GM12878 (cell line): ENCODE data around the gene NLRC5. TPM values are rescaled to one million over a fixed set of nuclear protein-coding genes. Genes with fewer than 3 reads are reported as not detected.

Experiments
- ATAC-seq: fragments of 200-7000 bp; cut with Tn5 transposase; 3 replicates; pipeline ENCODE4 v1.9.1; 2020; ENCODE audit warnings: mild to moderate bottlenecking, moderate library complexity
- BruUV-seq: library from RNA; stranded (reverse); fragments of 400-500 nt; replicated peaks from 2 replicates; lab custom pipeline; 2021; lab: Mats Ljungman, UMichigan
- CTCF ChIA-PET: fragments of 300-600 bp; sonication (Branson Sonifier 250); formaldehyde crosslinking; extraction: SDS; loops from one replicate; lab custom pipeline; 2021; ENCODE audit warnings: inconsistent platforms; lab: Yijun Ruan, JAX
- POLR2A ChIA-PET: fragments of 350-600 bp; formaldehyde crosslinking; extraction: SDS; loops from one replicate; lab custom pipeline; 2021; ENCODE audit warnings: inconsistent platforms; lab: Charles Lee
- RAD21 ChIA-PET: fragments of 300-600 bp; sonication (Branson Sonifier 250); formaldehyde crosslinking; loops from one replicate; lab custom pipeline; 2023; ENCODE audit warnings: antibody characterized with exemption; ENCODE audit not compliant: unreplicated experiment; lab: Charles Lee
- SMC1A ChIA-PET: fragments of 300-600 bp; sonication (Branson Sonifier 250); formaldehyde crosslinking; loops from one replicate; lab custom pipeline; 2023; ENCODE audit not compliant: unreplicated experiment, uncharacterized antibody; lab: Charles Lee
- DNase-seq: peaks from one replicate; pipeline ENCODE4 v3.0.0-alpha.2; 2011; ENCODE audit warnings: low read depth, low spot score
- FAIRE-seq: peaks from 3 replicates; lab custom pipeline; 2011; peaks lifted over from hg19 to GRCh38; lab: Jason Lieb, UNC
- H2AFZ ChIP-seq: 2 replicates; pipeline ENCODE4 v1.6.0; 2011; ENCODE audit warnings: low read depth, low read length, control low read depth; ENCODE audit not compliant: control insufficient read depth
- H3K27ac ChIP-seq: 2 replicates; pipeline ENCODE4 v1.5.1; 2011; ENCODE audit warnings: control low read depth; ENCODE audit not compliant: control insufficient read depth, insufficient read depth
- H3K27me3 ChIP-seq, 2 experiments: replicated peaks in 1 of 2; 2 replicates each; pipeline versions ENCODE4 v1.6.0 to v1.6.1; 2011; ENCODE audit warnings: low read length in 1 of 2; ENCODE audit not compliant: control insufficient read depth in 2 of 2, insufficient read depth in 2 of 2
- H3K36me3 ChIP-seq, 2 experiments: 2 replicates each; pipeline ENCODE4 v1.5.1; 2011; ENCODE audit warnings: low read length in 1 of 2; ENCODE audit not compliant: control insufficient read depth in 2 of 2, insufficient read depth in 2 of 2
- H3K4me1 ChIP-seq: 2 replicates; pipeline ENCODE4 v1.6.1; 2011; ENCODE audit warnings: mild to moderate bottlenecking, low read length, moderate library complexity, mixed read lengths; ENCODE audit not compliant: control insufficient read depth, insufficient read depth
- H3K4me2 ChIP-seq: 2 replicates; pipeline ENCODE4 v1.6.0; 2011; ENCODE audit warnings: control low read depth; ENCODE audit not compliant: control insufficient read depth, insufficient read depth
- H3K4me3 ChIP-seq: fragments of 200-600 bp; sonication (generic); 2 replicates; pipeline ENCODE4 v1.5.1; 2016
- H3K79me2 ChIP-seq: 2 replicates; pipeline ENCODE4 v1.6.0; 2011; ENCODE audit warnings: low read length; ENCODE audit not compliant: control insufficient read depth, insufficient read depth
- H3K9ac ChIP-seq: 2 replicates; pipeline ENCODE4 v1.8.0; 2011; ENCODE audit warnings: low read length, control low read depth, mixed read lengths; ENCODE audit not compliant: control insufficient read depth, insufficient read depth
- H3K9me3 ChIP-seq: replicated peaks from 3 replicates; pipeline ENCODE4 v1.5.1; 2011; ENCODE audit warnings: mild to moderate bottlenecking, low read length; ENCODE audit not compliant: control insufficient read depth, insufficient read depth
- H4K20me1 ChIP-seq: 2 replicates; pipeline ENCODE4 v1.6.0; 2011; ENCODE audit not compliant: control insufficient read depth, insufficient read depth
- FOXK2 ChIP-seq: fragments of 450-650 bp; IDR thresholded peaks from 2 replicates; pipeline ENCODE4 v1.6.1; 2017; ENCODE audit warnings: mild to moderate bottlenecking, moderate library complexity
- IKZF1 ChIP-seq: fragments of 450-650 bp; conservative IDR thresholded peaks from 2 replicates; pipeline ENCODE4 v1.6.1; 2017; ENCODE audit warnings: antibody characterized with exemption, mild to moderate bottlenecking
- NBN ChIP-seq: fragments of 450-650 bp; IDR thresholded peaks from 2 replicates; pipeline ENCODE4 v1.6.1; 2016
- NR2F1 ChIP-seq: fragments of 450-650 bp; conservative IDR thresholded peaks from 2 replicates; pipeline ENCODE4 v1.6.1; 2017; ENCODE audit warnings: mild to moderate bottlenecking
- POLR2A ChIP-seq: IDR thresholded peaks from 2 replicates; pipeline ENCODE4 v1.6.1; 2011; ENCODE audit warnings: low read depth, mild to moderate bottlenecking, low read length
- RBBP5 ChIP-seq: fragments of 200-600 bp; sonication (generic); conservative IDR thresholded peaks from 2 replicates; pipeline ENCODE4 v1.6.1; 2016
- SPI1 ChIP-seq: IDR thresholded peaks from 2 replicates; pipeline ENCODE4 v1.6.1; 2011; ENCODE audit warnings: low read depth, mild to moderate bottlenecking, low read length, moderate library complexity, borderline replicate concordance; ENCODE audit not compliant: insufficient read depth
- SRF ChIP-seq, 2 experiments: IDR thresholded peaks; 2 replicates each; pipeline ENCODE4 v1.6.1; 2011; ENCODE audit warnings: low read depth in 2 of 2, low read length in 2 of 2, mild to moderate bottlenecking in 1 of 2, moderate library complexity in 1 of 2
- YY1 ChIP-seq: IDR thresholded peaks from 2 replicates; pipeline ENCODE4 v1.6.1; 2011; ENCODE audit warnings: low read depth, mild to moderate bottlenecking, low read length
- ZBTB40 ChIP-seq: fragments of 450-650 bp; IDR thresholded peaks from 2 replicates; pipeline ENCODE4 v1.6.1; 2016; ENCODE audit warnings: mild to moderate bottlenecking, moderate library complexity, borderline replicate concordance
- ZNF687 ChIP-seq: fragments of 450-650 bp; IDR thresholded peaks from 2 replicates; pipeline ENCODE4 v1.6.1; 2017; ENCODE audit warnings: mild to moderate bottlenecking, moderate library complexity
- WGBS: methylation state at CpG from one replicate; pipeline ENCODE4 v1.1.6; 2016; ENCODE audit warnings: low lambda C conversion rate; ENCODE audit not compliant: insufficient replicate concordance, insufficient coverage; ENCODE audit errors: missing lambda C conversion rate; 5-methylcytosine and 5-hydroxymethylcytosine counted together
- in situ Hi-C: fragments of 300-500 bp; cut with MboI; formaldehyde crosslinking; loops from 9 replicates; pipeline ENCODE4 v1.14.3; 2018; ENCODE audit warnings: mixed read lengths
- intact Hi-C: fragments of 100-400 bp; cut with micrococcal nuclease; formaldehyde crosslinking; loops from one replicate; pipeline ENCODE4 v1.14.2; 2022; ENCODE audit not compliant: unreplicated experiment
- polyA plus RNA-seq, 11 experiments: library from polyadenylated mRNA; depleted of rRNA in 4 of 11; unstranded in 6 of 11; stranded (reverse) in 5 of 11; fragments of >200 nt; fragmentation: Nextera tagmentation in 4 of 11; fragmentation: Illumina TruSeq in 1 of 11; extraction: Ambion mirVana in 4 of 11; extraction: Trizol in 1 of 11; gene quantifications; 1 replicate in 1 of 11; 2 replicates in 10 of 11; pipeline versions ENCODE4 v1.2.1 to v1.2.3, GENCODE V29; 2011 to 2016; ENCODE audit warnings: inconsistent platforms in 2 of 11, missing spikeins in 2 of 11, low read depth in 1 of 11
- total RNA-seq, 4 experiments: library from RNA; depleted of rRNA in 3 of 4; stranded (reverse); fragments of >200 nt in 3 of 4; fragmentation: Illumina TruSeq in 1 of 4; extraction: Trizol in 1 of 4; gene quantifications; 2 replicates each; pipeline versions ENCODE4 v1.2.1 to v1.2.3, GENCODE V29; 2013 to 2021

The NLRC5 gene
- total and polyA plus RNA-seq, 10 of the 15 experiments (the other 5 are each of a cell fraction or from before 2014, with no cell fraction given): 13.1 to 105 (median 57.3) TPM

GRCh38 chr16:57066625-57067024, 77.3 kb downstream of the NLRC5 start:
- ATAC-seq (peak; percentile 78), FAIRE-seq (peak; percentile 64)
- Histone ChIP-seq H3K9ac (no peak overlapping the region), H3K4me3 (no peak overlapping the region), H2AFZ (no peak overlapping the region)
- SMC1A ChIA-PET: interaction anchor here (0.6 to 3.4 kb wide), 3 partner anchors 61 to 113 kb away, joined by 3 to 12 read pairs (median 5); no protein-coding TSS in a partner anchor
- RAD21 ChIA-PET: interaction anchor here (1.4 kb wide), 1 partner anchor 102 kb away, joined by 7 read pairs; no protein-coding TSS in a partner anchor
- intact Hi-C loops (no loop called here), in situ Hi-C loops (no loop called here)
- CTCF ChIA-PET: interaction anchor here (0.7 to 3.8 kb wide), 8 partner anchors 13 to 139 kb away, joined by 3 to 29 read pairs (median 4); partner anchors contain the start of gene CPNE2
- BruUV-seq: no TSS peak
- peak; percentile 29 for TF ChIP-seq NR2F1
- no peak for TF ChIP-seq ZBTB40
- 0 out of 2 replicates have a peak, but pooled peaks have one; percentile 12 for TF ChIP-seq IKZF1
- no peak for TF ChIP-seq RBBP5
- no peak for TF ChIP-seq SRF (IDR thresholded peaks at IDR 0.05; ENCODE audit: low read depth in 2 of 2, low read length in 2 of 2)
- peak; percentile 55; the same call in 1 of the 2 replicates for TF ChIP-seq SPI1
- TF ChIP-seq POLR2A: 0 out of 2 replicates have a peak, but pooled peaks have one; percentile 6
- no peak for TF ChIP-seq FOXK2
- TF ChIP-seq YY1: peak; percentile 30; the same call in 1 of the 2 replicates
- TF ChIP-seq ZNF687: no peak
- TF ChIP-seq NBN: no peak
- TF ChIP-seq, all 136 proteins: peak for 5
- Histone ChIP-seq H3K9me3 (no peaks in the 10 kb centered on the region), H3K4me1 (peaks cover 17% of the 10 kb centered on the region), H3K79me2 (no peaks in the 10 kb centered on the region), H3K36me3 (peaks cover 0 to 4% of the 10 kb centered on the region in 2 experiments; a peak in 1 of 4 replicates), H3K27ac (no peak overlapping the region), H3K27me3 (no peaks in the 10 kb centered on the region), H3K4me2 (no peak overlapping the region), H4K20me1 (no peaks in the 10 kb centered on the region)
- WGBS: 18% methylated on average over 4 of the region's 4 CpGs
- POLR2A ChIA-PET: interaction anchor here (0.8 to 1.3 kb wide), 5 partner anchors 9 to 53 kb away, joined by 3 to 9 read pairs (median 3); no protein-coding TSS in a partner anchor
- no peak for DNase-seq
